Activated CD4-positive, alpha-beta memory T cell treated with anti-CD3 and anti-CD28 coated beads for 36 hours (primary cell): ENCODE results near the gene CXCL3. TPM values are rescaled to one million over a fixed set of nuclear protein-coding genes. Genes with fewer than 3 reads are reported as not detected.

Source experiments
- CTCF ChIA-PET: fragments of 350-600 bp; sonication (Branson Sonifier 250); formaldehyde crosslinking; loops from one replicate; lab custom pipeline; 2021; ENCODE audit warnings: antibody characterized with exemption, inconsistent platforms; lab: Charles Lee
- POLR2A ChIA-PET: fragments of 350-600 bp; sonication (Branson Sonifier 250); formaldehyde crosslinking; loops from one replicate; lab custom pipeline; 2021; ENCODE audit warnings: antibody characterized with exemption; lab: Charles Lee
- DNase-seq: peaks from one replicate; pipeline ENCODE4 v3.0.0-alpha.2; 2020
- H3K27ac Mint-ChIP-seq: one replicate; pipeline ENCODE4 v1.8.0; 2021; ENCODE audit warnings: mixed read lengths
- H3K27me3 Mint-ChIP-seq: one replicate; pipeline ENCODE4 v1.8.0; 2021; ENCODE audit warnings: mixed read lengths
- H3K36me3 Mint-ChIP-seq: one replicate; pipeline ENCODE4 v1.8.0; 2021; ENCODE audit warnings: mixed read lengths
- H3K4me1 Mint-ChIP-seq: one replicate; pipeline ENCODE4 v1.8.0; 2021; ENCODE audit warnings: low read depth, mixed read lengths
- H3K4me3 Mint-ChIP-seq: one replicate; pipeline ENCODE4 v1.8.0; 2021; ENCODE audit warnings: mild to moderate bottlenecking, mixed read lengths
- H3K9me3 Mint-ChIP-seq: one replicate; pipeline ENCODE4 v1.8.0; 2021; ENCODE audit warnings: mixed read lengths
- intact Hi-C: fragments of 100-400 bp; cut with micrococcal nuclease; formaldehyde crosslinking; loops from one replicate; pipeline ENCODE4 v1.15.1; 2023
- total RNA-seq, 2 experiments: library from RNA; stranded (reverse); gene quantifications; one replicate each; pipeline ENCODE4 v1.2.3, GENCODE V29; 2021

The CXCL3 gene
- total RNA-seq, 2 experiments from 2014 or later: not detected

GRCh38 chr4:74063859-74064258, 25.4 kb upstream of the CXCL3 start:
- peaks cover 2% of the 10 kb centered on the region for H3K9me3 Mint-ChIP-seq
- H3K4me1 Mint-ChIP-seq: no peaks in the 10 kb centered on the region
- intact Hi-C loops: no loop called here
- peaks cover 1% of the 10 kb centered on the region for H3K27me3 Mint-ChIP-seq
- H3K27ac Mint-ChIP-seq: no peak overlapping the region
- H3K4me3 Mint-ChIP-seq: no peak overlapping the region
- no peak for DNase-seq
- ChIA-PET CTCF (no interaction called here), POLR2A (no interaction called here)
- no peaks in the 10 kb centered on the region for H3K36me3 Mint-ChIP-seq

GRCh38 chr4:74062953-74063352, 24.5 kb upstream of the CXCL3 start:
- no peak overlapping the region for H3K4me3 Mint-ChIP-seq
- ChIA-PET POLR2A (no interaction called here), CTCF (no interaction called here)
- no peak for DNase-seq
- intact Hi-C loops: no loop called here
- no peaks in the 10 kb centered on the region for H3K4me1 Mint-ChIP-seq
- no peak overlapping the region for H3K27ac Mint-ChIP-seq
- peaks cover 1% of the 10 kb centered on the region for H3K27me3 Mint-ChIP-seq
- peaks cover 2% of the 10 kb centered on the region for H3K9me3 Mint-ChIP-seq
- no peaks in the 10 kb centered on the region for H3K36me3 Mint-ChIP-seq

GRCh38 chr4:74061430-74061829, 22.9 kb upstream of the CXCL3 start:
- intact Hi-C loops: no loop called here
- POLR2A ChIA-PET: no interaction called here
- CTCF ChIA-PET: no interaction called here
- Mint-ChIP-seq H3K9me3 (peaks cover 2% of the 10 kb centered on the region), H3K27me3 (peaks cover 1% of the 10 kb centered on the region), H3K4me1 (no peaks in the 10 kb centered on the region), H3K4me3 (no peak overlapping the region), H3K36me3 (no peaks in the 10 kb centered on the region), H3K27ac (no peak overlapping the region)
- no peak for DNase-seq

GRCh38 chr4:74059161-74059829, 20.8 kb upstream of the CXCL3 start:
- CTCF ChIA-PET: no interaction called here
- intact Hi-C loops: no loop called here

GRCh38 chr4:74058048-74058651, 19.7 kb upstream of the CXCL3 start:
- no peak for DNase-seq
- ChIA-PET POLR2A (no interaction called here), CTCF (no interaction called here)
- H3K27me3 Mint-ChIP-seq: peaks cover 3% of the 10 kb centered on the region
- H3K27ac Mint-ChIP-seq: no peak overlapping the region
- H3K4me3 Mint-ChIP-seq: no peak overlapping the region
- intact Hi-C loops: no loop called here
- H3K36me3 Mint-ChIP-seq: no peaks in the 10 kb centered on the region
- peaks cover 2% of the 10 kb centered on the region for H3K9me3 Mint-ChIP-seq
- H3K4me1 Mint-ChIP-seq: no peaks in the 10 kb centered on the region

More at GRCh38 chr4:74059161-74059829, 20.8 kb upstream of the CXCL3 start:
- Mint-ChIP-seq H3K27me3 (peaks cover 3% of the 10 kb centered on the region), H3K36me3 (no peaks in the 10 kb centered on the region), H3K4me1 (no peaks in the 10 kb centered on the region), H3K27ac (no peak overlapping the region), H3K9me3 (peaks cover 2% of the 10 kb centered on the region), H3K4me3 (no peak overlapping the region)
- POLR2A ChIA-PET: no interaction called here
- DNase-seq: no peak

- no peaks in the 10 kb centered on the region for H3K36me3 Mint-ChIP-seq
- H3K27ac Mint-ChIP-seq: no peak overlapping the region
- no peaks in the 10 kb centered on the region for H3K4me1 Mint-ChIP-seq
- H3K4me3 Mint-ChIP-seq: no peak overlapping the region
- H3K9me3 Mint-ChIP-seq: peaks cover 2% of the 10 kb centered on the region
- ChIA-PET POLR2A (no interaction called here), CTCF (no interaction called here)
- intact Hi-C loops: no loop called here
- DNase-seq: no peak
- H3K27me3 Mint-ChIP-seq: peaks cover 3% of the 10 kb centered on the region
Measured at GRCh38 chr4:74057588-74057987, 19.1 kb upstream of the CXCL3 start.

GRCh38 chr4:74056858-74057562, 18.5 kb upstream of the CXCL3 start:
- H3K36me3 Mint-ChIP-seq: no peaks in the 10 kb centered on the region
- DNase-seq: no peak
- H3K9me3 Mint-ChIP-seq: peaks cover 5% of the 10 kb centered on the region
- no peaks in the 10 kb centered on the region for H3K4me1 Mint-ChIP-seq
- no peak overlapping the region for H3K4me3 Mint-ChIP-seq
- intact Hi-C loops: no loop called here
- ChIA-PET CTCF (no interaction called here), POLR2A (no interaction called here)
- peaks cover 3% of the 10 kb centered on the region for H3K27me3 Mint-ChIP-seq
- no peak overlapping the region for H3K27ac Mint-ChIP-seq

GRCh38 chr4:74056114-74056857, 17.8 kb upstream of the CXCL3 start:
- no peak for DNase-seq
- Mint-ChIP-seq H3K4me3 (no peak overlapping the region), H3K27ac (no peak overlapping the region), H3K36me3 (no peaks in the 10 kb centered on the region), H3K4me1 (no peaks in the 10 kb centered on the region), H3K27me3 (peaks cover 3% of the 10 kb centered on the region), H3K9me3 (peaks cover 7% of the 10 kb centered on the region)
- POLR2A ChIA-PET: no interaction called here
- CTCF ChIA-PET: no interaction called here
- intact Hi-C loops: no loop called here

- ChIA-PET POLR2A (no interaction called here), CTCF (no interaction called here)
- H3K27ac Mint-ChIP-seq: no peak overlapping the region
- H3K27me3 Mint-ChIP-seq: peaks cover 3% of the 10 kb centered on the region
- no peaks in the 10 kb centered on the region for H3K36me3 Mint-ChIP-seq
- H3K9me3 Mint-ChIP-seq: peaks cover 6% of the 10 kb centered on the region
- intact Hi-C loops: no loop called here
- no peak overlapping the region for H3K4me3 Mint-ChIP-seq
- no peak for DNase-seq
- no peaks in the 10 kb centered on the region for H3K4me1 Mint-ChIP-seq
Measured at GRCh38 chr4:74055498-74055897, 17.0 kb upstream of the CXCL3 start.

- Mint-ChIP-seq H3K4me3 (no peak overlapping the region), H3K9me3 (peaks cover 6% of the 10 kb centered on the region), H3K27me3 (peaks cover 3% of the 10 kb centered on the region), H3K36me3 (no peaks in the 10 kb centered on the region), H3K4me1 (no peaks in the 10 kb centered on the region), H3K27ac (no peak overlapping the region)
- DNase-seq: no peak
- ChIA-PET POLR2A (no interaction called here), CTCF (no interaction called here)
- intact Hi-C loops: no loop called here
Measured at GRCh38 chr4:74055096-74055495, 16.6 kb upstream of the CXCL3 start.

- intact Hi-C loops: no loop called here
- Mint-ChIP-seq H3K4me3 (no peak overlapping the region), H3K36me3 (no peaks in the 10 kb centered on the region), H3K27me3 (peaks cover 3% of the 10 kb centered on the region), H3K9me3 (peaks cover 6% of the 10 kb centered on the region), H3K4me1 (no peaks in the 10 kb centered on the region), H3K27ac (no peak overlapping the region)
- no peak for DNase-seq
- POLR2A ChIA-PET: no interaction called here
- CTCF ChIA-PET: no interaction called here
Measured at GRCh38 chr4:74054483-74055047, 16.1 kb upstream of the CXCL3 start.

- CTCF ChIA-PET: no interaction called here
- intact Hi-C loops: no loop called here
- peaks cover 10% of the 10 kb centered on the region for H3K27me3 Mint-ChIP-seq
- no peak for DNase-seq
- no peaks in the 10 kb centered on the region for H3K4me1 Mint-ChIP-seq
- peaks cover 21% of the 10 kb centered on the region for H3K9me3 Mint-ChIP-seq
- no peak overlapping the region for H3K27ac Mint-ChIP-seq
- no peaks in the 10 kb centered on the region for H3K36me3 Mint-ChIP-seq
- POLR2A ChIA-PET: interaction anchor here (0.7 kb wide), 1 partner anchor 893 kb away, joined by 6 read pairs; no protein-coding TSS in a partner anchor
- no peak overlapping the region for H3K4me3 Mint-ChIP-seq
Measured at GRCh38 chr4:74047152-74047551, 8.7 kb upstream of the CXCL3 start.
